GM12878 (cell line): ENCODE results near the gene MCC.

ENCODE experiments used
- FOXM1 ChIP-seq: IDR thresholded peaks from 2 replicates; pipeline ENCODE4 v1.6.1; 2012; ENCODE audit warnings: low read depth, mild to moderate bottlenecking, inconsistent platforms, low read length, moderate library complexity
- GABPA ChIP-seq: IDR thresholded peaks from 2 replicates; pipeline ENCODE4 v1.6.1; 2014; ENCODE audit warnings: antibody characterized with exemption, low read depth, mild to moderate bottlenecking, inconsistent platforms

DNA sequence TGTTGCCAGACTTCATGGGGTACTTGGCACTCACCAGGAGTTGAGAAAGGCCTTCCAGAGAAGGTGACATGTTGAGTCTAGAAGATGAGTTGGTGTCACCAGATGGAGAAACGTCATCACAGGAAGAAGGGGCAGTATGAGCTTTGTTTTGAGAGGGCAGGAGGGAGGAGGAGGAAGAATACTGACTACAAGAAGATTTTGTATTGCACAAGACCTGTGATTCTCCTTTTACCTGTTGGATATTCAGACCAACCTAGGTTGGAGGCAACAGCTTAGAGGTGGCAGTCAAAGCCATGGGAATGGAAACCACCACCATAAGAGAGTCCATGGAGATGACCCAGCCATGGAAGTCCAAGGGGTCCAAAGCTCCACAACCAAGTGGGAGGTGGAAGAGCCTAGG is 207.7 kb downstream of the MCC start:
- TF ChIP-seq GABPA (no peak), FOXM1 (no peak)
